ENCODE measurements around the gene BTG3. TPM values are rescaled to one million over a fixed set of nuclear protein-coding genes. Genes with fewer than 3 reads are reported as not detected.
A peak's percentile ranks its signal among the peaks of the same experiment; 100 is the strongest.

Gene BTG3
- total and polyA plus RNA-seq, 9 of the 15 experiments (the other 6 are each of a cell fraction or from before 2014, with no cell fraction given), result 11.7 to 43.0 (median 29.7) TPM

DNA sequence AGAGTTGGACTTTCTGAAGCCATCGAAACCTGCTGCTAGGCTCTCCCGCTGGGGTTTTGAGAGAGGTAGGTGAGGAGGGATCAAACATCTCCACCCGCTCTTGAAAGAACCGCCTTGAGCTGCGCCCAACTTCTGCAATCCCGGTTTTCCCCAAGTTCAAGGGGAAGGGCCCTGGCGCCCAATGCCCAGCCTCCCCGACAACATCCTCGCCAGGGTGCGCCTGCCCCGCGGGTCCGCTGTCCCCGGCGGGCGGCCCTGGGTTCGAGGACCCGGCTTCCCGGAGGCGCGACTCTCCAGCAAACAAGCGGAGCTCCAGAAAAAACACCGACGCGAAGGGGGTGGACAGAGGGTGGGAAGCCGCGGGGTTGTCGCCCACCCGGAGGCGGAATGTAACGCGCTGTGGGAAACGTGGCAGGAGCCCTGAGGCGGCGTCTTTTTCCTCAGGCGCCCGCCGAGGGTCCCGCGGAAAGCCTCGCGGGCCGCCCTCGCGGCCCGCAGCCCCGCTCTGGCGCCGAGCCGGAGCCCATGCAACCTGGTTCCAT is 607 bp downstream of the BTG3 start (continued):
- peak; percentile 48; the same call in 1 of the 2 replicates for TF ChIP-seq ZFX (CRISPR knock-in tag; IDR thresholded peaks at IDR 0.05)
- no peak for TF ChIP-seq POLR2G (IDR thresholded peaks at IDR 0.05; ENCODE audit: low read depth, low read length)
- TF ChIP-seq PCBP1 (IDR thresholded peaks at IDR 0.05; ENCODE audit: low read depth, low read length, poor library complexity, severe bottlenecking), result peak; percentile 46
- no peak for TF ChIP-seq ZNF23 (CRISPR knock-in tag; IDR thresholded peaks at IDR 0.05)
- TF ChIP-seq, protein P1, sequence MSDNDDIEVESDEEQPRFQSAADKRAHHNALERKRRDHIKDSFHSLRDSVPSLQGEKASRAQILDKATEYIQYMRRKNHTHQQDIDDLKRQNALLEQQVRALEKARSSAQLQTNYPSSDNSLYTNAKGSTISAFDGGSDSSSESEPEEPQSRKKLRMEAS (CRISPR knock-in tag; IDR thresholded peaks at IDR 0.05), result no peak
- TF ChIP-seq SMAD2 (IDR thresholded peaks at IDR 0.05; ENCODE audit: low read depth, low read length), result no peak
- TF ChIP-seq PHF21A (IDR thresholded peaks at IDR 0.05; ENCODE audit: borderline replicate concordance, low read depth), result no peak
- TF ChIP-seq ZNF76 (CRISPR knock-in tag; IDR thresholded peaks at IDR 0.05; ENCODE audit: borderline replicate concordance), result no peak
- TF ChIP-seq, protein P2, sequence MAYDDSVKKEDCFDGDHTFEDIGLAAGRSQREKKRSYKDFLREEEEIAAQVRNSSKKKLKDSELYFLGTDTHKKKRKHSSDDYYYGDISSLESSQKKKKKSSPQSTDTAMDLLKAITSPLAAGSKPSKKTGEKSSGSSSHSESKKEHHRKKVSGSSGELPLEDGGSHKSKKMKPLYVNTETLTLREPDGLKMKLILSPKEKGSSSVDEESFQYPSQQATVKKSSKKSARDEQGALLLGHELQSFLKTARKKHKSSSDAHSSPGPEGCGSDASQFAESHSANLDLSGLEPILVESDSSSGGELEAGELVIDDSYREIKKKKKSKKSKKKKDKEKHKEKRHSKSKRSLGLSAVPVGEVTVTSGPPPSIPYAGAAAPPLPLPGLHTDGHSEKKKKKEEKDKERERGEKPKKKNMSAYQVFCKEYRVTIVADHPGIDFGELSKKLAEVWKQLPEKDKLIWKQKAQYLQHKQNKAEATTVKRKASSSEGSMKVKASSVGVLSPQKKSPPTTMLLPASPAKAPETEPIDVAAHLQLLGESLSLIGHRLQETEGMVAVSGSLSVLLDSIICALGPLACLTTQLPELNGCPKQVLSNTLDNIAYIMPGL (CRISPR knock-in tag; IDR thresholded peaks at IDR 0.05), result peak; percentile 13; the same call in 1 of the 2 replicates
- TF ChIP-seq ZNF507 (tag; conservative IDR thresholded peaks at IDR 0.05), result no peak
- no peak for TF ChIP-seq ZKSCAN8 (CRISPR knock-in tag; IDR thresholded peaks at IDR 0.05)
- TF ChIP-seq, protein P3, sequence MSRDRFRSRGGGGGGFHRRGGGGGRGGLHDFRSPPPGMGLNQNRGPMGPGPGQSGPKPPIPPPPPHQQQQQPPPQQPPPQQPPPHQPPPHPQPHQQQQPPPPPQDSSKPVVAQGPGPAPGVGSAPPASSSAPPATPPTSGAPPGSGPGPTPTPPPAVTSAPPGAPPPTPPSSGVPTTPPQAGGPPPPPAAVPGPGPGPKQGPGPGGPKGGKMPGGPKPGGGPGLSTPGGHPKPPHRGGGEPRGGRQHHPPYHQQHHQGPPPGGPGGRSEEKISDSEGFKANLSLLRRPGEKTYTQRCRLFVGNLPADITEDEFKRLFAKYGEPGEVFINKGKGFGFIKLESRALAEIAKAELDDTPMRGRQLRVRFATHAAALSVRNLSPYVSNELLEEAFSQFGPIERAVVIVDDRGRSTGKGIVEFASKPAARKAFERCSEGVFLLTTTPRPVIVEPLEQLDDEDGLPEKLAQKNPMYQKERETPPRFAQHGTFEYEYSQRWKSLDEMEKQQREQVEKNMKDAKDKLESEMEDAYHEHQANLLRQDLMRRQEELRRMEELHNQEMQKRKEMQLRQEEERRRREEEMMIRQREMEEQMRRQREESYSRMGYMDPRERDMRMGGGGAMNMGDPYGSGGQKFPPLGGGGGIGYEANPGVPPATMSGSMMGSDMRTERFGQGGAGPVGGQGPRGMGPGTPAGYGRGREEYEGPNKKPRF (IDR thresholded peaks at IDR 0.05; ENCODE audit: low read depth, low read length), result no peak
- TF ChIP-seq ZNF384 (IDR thresholded peaks at IDR 0.05; ENCODE audit: low read depth, low read length), result no peak
- no peak for TF ChIP-seq RFX5 (IDR thresholded peaks at IDR 0.05; ENCODE audit: low read depth, low read length)
- TF ChIP-seq CHD4 (IDR thresholded peaks at IDR 0.05; ENCODE audit: insufficient read depth, insufficient replicate concordance, low read depth, low read length, poor library complexity, severe bottlenecking), result no peak
- TF ChIP-seq, protein P4, sequence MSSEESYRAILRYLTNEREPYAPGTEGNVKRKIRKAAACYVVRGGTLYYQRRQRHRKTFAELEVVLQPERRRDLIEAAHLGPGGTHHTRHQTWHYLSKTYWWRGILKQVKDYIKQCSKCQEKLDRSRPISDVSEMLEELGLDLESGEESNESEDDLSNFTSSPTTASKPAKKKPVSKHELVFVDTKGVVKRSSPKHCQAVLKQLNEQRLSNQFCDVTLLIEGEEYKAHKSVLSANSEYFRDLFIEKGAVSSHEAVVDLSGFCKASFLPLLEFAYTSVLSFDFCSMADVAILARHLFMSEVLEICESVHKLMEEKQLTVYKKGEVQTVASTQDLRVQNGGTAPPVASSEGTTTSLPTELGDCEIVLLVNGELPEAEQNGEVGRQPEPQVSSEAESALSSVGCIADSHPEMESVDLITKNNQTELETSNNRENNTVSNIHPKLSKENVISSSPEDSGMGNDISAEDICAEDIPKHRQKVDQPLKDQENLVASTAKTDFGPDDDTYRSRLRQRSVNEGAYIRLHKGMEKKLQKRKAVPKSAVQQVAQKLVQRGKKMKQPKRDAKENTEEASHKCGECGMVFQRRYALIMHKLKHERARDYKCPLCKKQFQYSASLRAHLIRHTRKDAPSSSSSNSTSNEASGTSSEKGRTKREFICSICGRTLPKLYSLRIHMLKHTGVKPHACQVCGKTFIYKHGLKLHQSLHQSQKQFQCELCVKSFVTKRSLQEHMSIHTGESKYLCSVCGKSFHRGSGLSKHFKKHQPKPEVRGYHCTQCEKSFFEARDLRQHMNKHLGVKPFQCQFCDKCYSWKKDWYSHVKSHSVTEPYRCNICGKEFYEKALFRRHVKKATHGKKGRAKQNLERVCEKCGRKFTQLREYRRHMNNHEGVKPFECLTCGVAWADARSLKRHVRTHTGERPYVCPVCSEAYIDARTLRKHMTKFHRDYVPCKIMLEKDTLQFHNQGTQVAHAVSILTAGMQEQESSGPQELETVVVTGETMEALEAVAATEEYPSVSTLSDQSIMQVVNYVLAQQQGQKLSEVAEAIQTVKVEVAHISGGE (CRISPR knock-in tag; IDR thresholded peaks at IDR 0.05), result 0 out of 6 replicates have a peak, but pooled peaks of 1 of the 3 experiments have one; percentile 1
- TF ChIP-seq SPI1 (IDR thresholded peaks at IDR 0.05; ENCODE audit: borderline replicate concordance, low read depth, low read length), result no peak

Measured in K562 (cell line).